GM21526 (cell line): ENCODE results near the gene OSGIN1.

Experiments used
- ATAC-seq: cut with Tn5 transposase; IDR thresholded peaks from one replicate; pipeline ENCODE4 v1.9.1; 2021; ENCODE audit warnings: moderate library complexity; ENCODE audit not compliant: unreplicated experiment, low FRiP score

Gene OSGIN1

DNA sequence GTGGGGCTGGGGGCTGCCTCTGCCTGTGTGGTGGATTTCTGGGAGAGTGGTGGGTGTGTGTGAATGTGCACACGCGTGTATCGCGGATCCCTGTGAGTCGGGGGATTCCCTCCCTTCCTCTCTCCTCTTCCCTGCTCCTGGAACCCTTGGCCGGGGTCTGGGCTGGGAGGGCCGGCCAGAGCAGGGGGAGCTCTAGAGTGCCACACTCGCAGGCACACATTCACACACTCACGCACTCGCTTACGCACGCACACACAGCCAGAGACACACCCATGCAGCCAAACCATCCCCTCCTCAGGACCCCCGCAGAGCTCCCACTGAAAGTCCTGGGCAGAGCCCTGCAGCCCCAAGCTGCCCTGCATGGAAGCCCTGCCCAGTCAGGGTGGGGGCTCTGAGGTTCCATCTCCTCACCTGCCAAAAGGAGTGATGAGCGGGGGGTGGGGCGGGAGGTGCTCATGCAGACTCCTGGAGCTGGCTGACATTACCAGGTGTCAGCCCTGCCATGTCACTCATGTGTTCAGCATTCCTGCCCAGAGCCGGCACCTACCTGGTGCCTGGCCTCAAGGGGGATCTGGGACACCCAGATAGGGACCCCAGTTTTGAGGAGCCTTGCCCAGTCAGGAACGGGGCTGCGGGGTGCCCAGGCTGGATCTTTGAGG is 16.9 kb downstream of the OSGIN1 start:
- ATAC-seq = no peak

DNA sequence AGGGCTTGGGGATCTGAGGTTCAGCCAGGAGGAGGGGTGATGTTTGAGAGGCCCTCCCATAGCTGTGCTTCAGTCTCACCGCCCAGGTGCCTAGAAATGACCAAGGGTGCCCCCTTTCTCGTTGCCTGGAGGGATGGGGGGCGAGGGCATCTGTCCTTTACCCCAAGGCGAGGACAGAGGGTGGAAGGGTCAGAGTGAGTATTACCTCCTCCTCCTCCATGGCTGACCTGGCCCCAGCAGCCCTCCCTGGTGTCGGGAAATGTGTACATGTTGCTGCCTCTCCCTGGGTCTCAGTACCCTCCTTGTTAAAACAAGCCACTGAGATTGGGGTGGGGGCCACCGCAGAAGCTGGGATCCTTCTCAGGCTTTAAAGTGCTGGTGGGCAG is 17.4 kb downstream of the OSGIN1 start:
- ATAC-seq = no peak

DNA sequence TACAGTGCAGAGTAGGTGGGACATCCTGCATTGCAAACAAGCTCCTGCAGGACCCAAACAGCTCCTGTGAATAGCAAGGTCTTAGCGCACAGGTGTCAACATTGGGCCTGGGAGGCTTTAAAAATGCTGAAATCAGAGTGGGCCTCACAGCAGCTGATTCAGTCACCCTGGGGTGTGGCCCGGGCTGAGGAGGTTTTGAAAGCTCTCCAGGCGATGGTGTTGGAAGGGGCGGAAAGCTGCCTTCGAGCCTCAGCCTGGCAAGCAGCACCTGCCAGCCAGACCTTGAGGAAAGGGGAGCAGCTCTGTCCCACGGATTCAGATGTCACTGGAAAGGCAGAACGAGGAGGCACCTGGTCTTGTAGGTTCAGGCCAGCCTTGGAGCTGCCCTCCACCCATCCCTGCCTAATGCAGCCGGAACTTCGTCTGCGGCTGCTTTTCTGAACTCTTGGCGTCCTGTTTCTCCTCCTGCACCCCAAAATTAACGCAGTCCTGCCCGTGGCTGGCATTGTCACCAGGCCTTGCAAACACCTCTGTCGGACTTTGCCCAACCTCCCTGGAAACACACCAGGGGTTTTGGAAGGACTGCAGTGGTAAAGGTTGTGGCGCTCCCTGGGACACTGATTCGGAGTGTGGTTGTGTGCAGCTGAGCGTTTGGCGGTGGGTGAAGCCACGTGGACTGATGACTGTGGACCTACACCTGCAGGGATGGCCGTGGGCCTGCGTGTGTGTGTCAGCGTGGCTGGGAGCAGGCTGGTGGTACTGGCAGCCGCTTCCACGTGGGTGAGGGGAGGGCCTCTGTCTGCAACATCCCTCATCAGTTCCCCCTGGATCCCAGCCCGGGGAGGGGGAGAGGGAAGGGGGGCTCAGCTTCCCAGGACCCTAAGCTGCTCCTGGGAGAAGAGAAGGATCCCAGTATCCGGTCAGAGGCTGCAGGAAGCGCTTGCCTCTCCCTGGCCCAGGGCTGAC is 18.4 kb downstream of the OSGIN1 start:
- no peak for ATAC-seq

DNA sequence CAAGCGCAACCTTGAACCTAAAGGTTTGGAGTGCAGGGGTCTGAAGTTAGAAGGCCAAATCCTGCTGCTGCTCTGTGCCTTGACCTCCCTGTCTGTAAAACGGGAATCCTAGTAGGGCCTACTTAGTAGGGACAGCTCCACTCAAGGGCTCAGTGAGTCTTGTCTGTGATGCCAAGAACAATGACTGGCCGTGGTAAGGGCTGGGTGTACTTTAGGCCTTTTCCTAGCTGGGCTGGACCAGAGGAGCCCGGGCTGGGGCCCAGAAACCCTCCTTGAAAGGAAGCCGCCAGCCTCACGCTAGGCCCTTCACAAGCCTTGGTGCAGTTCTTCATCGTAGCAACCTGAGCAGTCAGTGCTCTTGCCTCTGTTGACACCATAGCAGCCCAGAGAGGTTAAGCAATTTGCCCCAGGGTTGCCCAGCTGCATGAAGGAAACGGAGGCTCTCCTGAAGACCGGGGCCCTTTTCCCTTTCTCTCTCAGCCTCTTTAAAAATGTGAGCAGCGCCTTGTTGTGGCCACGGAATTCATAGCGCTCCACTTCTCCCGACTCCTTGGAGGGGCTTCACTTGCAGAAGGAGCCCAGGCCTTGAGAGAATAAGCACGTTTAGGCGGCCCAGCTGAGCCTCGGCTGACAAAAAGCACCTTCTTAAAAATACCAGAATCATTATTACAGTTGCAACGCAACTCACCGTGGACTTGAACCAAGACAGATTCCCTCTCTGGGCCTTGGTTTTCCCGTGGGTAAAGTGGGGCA is 19.4 kb downstream of the OSGIN1 start:
- ATAC-seq = no peak

DNA sequence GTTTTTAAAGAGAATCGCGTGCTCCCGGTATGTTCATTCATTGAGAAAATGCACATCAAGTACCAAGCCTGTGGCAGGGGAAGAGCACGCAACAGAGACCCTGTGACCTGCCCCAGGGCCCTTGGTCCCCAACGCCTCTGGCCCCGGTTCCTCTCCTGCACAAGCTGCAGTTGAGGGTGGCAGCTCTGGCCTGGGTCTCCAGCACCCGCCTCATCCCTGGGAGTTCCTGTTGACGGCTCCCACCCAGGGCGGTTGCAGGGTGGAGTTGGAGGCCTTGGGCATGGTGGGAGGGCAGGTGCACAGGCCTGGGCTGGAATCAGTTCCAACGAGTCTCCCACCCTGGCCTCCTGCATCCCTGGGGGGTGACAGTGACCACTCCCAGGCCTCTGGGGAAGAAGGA is 20.0 kb downstream of the OSGIN1 start:
- ATAC-seq = no peak

DNA sequence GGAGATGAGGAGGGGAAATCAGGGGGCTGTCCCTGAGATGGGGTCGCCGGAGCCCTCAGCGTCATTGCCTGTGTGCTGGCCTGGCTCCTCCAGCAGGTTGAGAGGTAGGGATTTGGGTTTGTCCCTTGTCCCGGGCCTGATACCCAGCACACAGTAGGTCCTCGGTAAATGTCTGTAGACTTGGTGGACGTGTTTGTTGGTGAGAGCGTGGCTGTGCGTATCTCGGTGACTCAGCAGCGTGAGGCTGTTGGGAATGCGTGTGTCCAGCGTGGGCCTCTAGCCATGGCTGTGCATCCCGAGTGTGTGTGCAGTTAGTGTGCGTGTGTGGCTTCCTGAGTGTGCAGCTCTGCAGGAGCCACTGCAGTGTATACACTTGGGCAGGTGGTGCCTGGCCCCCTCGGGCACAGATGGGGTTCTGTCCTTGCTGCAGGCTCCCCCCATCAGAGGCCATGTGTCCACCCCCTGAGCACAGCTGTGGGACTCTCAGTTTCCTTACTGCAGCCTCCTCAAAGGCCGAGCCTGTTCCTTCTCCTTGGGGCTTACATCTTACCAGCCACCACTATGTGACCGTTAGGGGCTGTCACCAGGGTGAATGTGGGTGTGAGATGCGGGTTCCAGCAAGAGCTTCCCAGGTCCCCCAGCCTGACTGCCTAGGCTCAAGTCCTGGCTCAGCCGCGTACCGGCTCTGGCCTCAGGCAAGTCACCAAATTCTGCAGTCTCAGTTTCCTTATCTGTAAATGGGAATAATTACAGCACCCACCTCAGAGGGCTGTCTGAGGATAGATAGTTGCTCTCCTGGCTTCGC is 20.7 kb downstream of the OSGIN1 start:
- no peak for ATAC-seq

DNA sequence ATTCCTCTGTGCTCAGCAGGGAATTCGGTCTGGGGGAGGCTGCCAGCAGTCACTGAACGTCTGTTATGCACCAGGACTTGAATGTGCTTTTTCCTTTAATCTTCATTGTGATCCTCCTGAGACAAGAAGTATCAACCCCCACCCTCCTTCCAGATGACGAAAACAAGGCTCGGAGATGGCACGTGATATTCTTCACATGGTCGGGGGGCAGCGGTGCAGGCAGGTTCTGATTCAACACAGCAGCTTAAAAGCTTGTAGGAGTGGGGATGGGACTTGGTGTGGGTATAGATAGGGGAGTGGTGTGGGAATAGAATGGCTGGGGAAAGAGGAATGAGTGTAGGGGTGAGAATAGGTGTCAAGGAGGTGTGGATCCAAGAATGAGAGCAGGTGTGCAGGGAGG is 21.4 kb downstream of the OSGIN1 start:
- ATAC-seq = no peak

DNA sequence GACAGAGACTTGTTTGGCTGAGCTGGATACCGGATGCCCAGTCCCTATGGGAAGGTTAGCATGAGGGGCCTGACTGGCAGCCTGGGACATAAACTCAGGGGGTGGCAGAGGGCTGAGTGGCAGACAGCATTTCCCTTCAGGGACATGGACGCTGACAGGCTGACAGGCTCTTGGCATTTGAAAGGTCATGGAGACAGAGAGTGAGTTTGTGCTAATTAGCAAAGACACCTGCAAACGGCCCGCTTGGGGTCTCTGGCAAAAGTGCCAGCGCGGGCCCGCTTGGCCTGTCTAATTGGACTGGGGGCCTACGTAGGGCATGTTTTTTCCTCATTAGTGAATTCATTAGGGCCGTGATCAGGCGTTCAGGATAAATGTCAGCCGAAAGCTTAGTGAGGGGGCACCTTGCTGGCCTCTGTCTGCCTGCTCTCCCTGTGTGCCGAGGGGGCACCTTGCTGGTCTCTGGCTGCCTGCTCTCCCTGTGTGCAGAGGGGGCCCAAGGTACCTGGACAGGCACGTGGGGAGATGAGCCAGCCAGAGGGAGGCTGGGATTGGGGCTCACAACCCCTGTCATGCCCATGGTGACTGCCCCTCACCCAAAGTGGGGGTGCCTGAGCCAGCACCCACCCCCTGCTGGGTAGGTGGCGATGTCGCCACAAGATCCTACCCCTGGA is 22.7 kb downstream of the OSGIN1 start:
- ATAC-seq = no peak

DNA sequence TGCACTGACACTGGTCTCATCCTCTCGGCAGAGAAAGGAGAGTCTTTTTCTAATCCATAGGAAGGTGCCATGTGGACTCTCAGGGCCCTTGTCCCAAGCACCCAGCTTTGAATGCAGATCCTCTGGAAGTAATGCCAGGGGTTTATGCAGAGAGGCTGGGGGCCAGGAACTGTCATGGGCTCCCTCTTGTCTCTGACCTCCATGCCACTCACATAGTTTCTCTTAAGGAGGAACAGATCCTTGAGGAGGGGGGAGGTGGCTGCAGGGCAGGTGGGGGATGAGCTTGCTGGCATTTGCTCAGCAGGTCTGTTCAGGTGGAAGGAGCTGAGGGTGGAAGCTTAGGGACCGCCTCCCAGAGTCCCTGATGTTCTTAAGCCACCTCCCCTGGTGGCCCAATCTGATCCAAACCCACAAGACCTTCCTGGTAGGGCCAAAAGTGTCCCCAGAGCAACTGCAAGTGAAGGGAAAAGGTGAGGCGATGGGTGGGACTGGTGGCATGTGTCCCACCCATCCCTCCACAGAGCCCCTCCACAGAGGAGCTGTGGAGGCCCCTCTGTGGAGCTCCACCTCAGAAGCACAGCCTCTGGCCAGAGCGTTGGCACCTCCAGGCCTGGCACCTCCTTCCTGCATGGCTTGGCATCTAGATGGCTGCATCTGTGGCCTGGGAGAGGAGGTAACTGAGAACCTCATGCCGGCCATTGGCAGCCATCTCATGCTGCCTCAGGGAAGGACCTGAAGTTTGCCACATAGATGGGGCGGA is 24.2 kb downstream of the OSGIN1 start:
- ATAC-seq = no peak

DNA sequence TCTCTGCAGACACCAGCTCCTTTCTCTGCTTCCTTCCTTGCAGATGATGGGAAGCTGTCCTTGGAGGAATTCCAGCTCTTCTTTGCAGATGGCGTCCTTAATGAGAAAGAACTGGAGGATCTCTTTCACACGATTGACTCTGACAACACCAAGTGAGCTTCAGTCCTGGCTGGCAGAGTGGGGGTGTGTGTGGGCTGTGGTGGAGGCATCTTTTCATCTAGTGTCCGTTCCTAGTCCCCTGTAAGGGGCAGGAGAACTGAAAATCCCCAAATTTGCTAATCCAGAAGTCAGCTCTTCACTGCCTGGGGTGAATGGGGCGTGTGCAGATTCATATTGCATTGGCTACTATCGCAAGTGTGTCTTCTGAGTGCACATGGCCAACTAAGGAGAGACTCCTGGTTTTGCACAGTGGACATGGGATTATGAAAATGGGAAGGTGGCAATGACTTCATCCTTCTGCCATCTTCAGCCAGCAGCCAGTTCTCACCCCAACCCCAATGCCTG is 25.4 kb downstream of the OSGIN1 start:
- ATAC-seq = no peak

DNA sequence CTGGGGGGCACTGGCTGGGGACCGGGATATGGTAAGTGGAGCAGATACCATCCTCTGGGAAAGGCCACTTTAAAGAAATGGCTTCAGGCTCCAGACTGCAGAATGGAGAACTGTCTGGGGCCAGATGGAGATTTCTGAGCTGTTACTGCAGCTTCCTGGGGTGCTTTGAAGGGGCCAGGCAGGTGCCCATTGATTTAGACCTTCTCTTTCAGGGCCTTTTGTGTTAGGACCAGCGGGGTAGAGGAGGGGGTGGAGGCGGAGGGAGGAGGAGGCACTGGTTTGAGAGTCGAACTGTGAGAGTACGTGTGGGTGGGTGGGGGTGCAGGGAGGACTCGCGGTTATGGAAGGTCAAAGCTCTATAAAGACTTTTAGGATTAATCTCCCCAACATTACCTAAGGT is 26.4 kb downstream of the OSGIN1 start:
- no peak for ATAC-seq

DNA sequence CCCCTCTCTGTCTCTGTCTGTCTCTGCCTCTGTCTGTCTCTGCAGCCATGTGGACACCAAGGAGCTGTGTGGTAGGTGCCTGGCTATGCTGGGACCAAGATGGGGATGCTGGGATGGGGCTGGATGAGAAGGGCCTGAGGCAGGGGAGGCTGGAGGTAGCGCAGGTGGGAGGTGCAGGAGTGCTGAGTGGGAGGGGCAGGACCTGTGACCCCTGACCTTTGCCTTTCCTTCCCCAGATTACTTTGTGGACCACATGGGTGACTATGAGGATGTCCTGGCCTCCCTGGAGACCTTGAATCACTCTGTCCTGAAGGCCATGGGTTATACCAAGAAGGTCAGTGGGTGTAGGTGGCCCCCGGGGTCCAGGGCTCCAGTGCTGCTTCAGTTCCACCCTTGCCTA is 27.8 kb downstream of the OSGIN1 start:
- no peak for ATAC-seq

DNA sequence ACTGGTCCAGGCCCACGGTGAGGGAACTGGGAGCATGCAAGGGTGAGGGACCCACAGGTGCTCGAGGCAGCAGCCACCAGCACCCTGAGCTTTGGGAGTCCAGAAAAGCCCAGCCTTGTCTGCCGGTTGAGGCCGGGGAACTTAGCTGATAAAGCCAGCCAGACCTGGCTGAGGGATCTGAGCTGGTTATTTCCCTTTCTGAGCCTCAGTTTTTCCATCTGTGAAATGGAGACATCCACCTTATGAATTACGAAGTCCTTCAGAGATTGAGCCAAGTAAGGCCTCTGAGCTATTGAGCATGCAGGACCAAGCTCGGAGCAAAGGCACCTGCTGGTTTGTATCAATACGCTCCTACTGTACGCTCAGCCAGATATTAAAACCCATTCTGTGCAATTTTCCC is 28.8 kb downstream of the OSGIN1 start:
- no peak for ATAC-seq

DNA sequence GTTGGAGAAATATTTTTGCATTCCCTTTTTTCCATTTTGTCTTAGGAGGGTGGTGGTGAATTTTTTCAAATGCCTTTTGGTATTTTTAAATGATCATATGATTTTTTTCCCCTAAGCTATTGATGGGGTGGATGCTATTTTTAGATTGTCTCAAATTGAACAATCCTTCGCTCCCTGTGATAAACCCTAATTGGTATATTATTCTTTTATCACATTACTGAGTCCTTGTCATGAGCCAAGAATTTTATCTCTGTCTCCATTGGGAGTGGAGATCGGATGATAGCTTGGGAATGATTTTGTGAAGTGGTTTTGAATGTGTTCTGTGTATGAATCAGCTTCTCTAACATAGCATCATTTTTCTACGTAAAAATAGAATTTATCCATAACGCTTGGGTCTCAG is 30.5 kb downstream of the OSGIN1 start:
- ATAC-seq = no peak

DNA sequence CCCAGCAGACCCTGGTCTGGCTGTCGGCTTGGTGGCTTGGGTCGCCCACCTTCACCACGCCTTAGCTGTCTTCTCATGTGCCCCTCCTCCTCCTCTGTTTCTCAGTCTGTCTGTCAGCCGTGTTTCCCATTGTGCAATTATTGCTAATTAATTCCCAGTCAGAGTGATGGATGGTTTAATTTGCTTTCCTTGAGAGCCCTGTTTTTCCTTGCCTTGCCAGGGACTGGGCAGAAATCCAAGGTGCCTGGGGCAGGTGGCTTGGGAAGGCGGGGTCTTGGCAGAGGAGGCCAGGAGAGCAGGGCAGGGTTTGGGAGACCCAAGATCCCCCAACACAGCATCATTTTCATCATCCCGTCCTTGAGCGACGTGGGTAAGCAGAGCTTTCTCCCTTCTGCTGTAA is 36.3 kb downstream of the OSGIN1 start:
- ATAC-seq = no peak

DNA sequence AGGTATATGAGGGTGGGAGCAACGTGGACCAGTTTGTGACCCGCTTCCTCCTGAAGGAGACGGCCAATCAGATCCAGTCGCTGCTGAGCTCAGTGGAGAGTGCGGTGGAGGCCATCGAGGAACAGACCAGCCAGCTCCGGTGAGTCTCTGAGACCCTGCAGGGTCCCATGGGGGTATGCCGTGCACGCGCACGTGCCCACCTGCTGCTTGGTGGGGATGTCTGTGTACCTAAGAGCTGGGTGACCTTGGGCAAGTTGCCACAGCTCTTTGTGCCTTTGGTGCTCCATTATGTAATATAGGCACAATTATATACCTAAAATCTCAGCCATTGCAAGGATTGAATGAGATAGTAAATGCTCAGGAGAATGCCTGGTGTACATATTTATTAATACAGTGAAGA is 37.5 kb downstream of the OSGIN1 start:
- no peak for ATAC-seq

DNA sequence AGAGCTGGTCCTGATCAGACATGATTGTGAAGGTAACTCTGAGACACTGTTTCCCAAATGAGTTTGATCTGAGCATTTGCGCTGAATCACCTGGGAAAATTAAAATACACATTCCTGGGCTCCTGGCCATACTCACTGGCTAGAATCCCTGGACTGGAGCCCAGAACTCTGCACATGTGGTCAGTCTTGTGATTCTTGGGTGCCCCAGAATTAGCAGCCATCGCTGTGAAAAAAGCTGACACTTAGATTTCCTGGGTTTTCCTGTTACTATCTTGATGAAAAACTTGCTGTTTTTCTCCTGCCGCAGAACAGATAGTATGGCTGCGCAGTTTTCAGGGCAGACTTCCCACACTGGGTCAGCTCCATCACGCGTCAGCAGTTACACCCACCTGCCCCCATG is 39.6 kb downstream of the OSGIN1 start:
- ATAC-seq = no peak

DNA sequence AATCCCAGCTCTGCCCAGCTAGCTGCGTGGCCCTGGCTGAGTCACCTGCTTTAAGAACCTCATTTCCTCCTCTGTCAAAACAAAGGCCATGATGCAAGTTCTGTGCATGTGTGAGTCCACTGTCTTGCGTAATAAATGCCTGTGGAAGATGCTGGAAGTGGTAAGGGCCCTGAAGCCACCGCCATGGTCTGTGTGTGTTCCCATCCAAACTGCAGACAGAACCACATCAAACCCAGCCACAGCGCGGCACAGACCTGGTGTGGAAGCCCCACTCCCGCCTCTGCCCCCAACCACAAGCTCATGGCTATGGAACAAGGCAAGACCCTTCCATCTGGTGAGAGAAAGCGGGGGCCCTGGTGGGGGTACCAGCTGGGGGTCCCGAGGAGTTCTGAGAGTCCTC is 41.0 kb downstream of the OSGIN1 start:
- no peak for ATAC-seq

DNA sequence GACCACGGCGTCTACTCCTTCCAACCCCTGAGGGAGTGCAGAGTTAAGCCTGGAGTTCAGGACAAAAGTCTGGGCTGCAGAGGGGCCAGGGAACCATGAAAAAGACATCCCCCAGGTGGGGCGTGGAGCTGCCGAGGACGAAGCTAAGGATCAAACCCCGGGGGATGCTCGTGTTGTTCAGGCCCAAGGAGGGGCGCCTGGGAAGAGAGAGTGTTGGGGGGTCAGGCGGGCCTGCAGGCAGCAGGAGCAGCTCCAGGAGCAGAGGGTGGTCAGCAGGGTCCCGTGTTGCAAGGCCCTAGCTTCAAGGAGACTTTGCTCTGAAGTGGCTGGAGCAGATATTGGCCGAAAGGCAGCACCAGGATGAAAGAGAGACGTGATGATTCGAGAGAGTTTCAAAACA is 41.7 kb downstream of the OSGIN1 start:
- ATAC-seq = no peak
